ENCODE results near the gene SRMS.

Gene SRMS

GRCh38 chr20:63585616-63586565 is 38.3 kb upstream of the SRMS start:
- Mint-ChIP-seq H3K4me3 (no peak overlapping the region), H3K4me1 (peaks cover 19% of the 10 kb centered on the region), H3K36me3 (peaks cover 2% of the 10 kb centered on the region)

DNA sequence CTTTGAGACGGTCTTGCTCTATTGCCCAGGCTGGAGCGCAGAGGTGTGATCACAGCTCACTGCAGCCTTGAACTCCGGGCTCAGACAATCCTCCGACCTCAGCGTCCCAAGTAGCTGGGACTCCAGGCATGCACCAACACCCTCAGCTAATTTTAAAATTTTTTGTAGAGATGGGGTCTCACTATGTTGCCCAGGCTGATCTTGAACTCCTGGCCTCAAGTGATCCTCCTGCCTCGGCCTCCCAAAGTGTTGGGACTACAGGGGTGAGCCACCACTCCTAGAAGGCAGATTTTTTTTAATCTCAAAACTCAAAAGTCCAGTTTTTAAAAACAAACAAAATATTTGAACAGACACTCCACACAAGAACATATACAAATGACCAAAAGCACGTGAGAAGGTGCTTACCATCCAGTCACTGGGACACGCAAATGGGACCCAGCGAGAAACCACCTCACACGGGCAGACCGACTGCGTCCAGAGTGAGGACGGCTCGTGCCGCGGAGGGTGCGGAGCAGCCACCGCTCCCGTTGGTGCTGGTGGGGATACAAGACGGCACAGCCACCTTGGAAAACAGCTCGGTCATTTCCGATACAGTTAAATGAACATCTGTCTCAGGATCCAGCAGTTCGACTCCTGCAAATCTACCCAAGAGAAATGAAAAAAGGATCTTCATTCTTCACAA is 35.0 kb upstream of the SRMS start:
- H3K9me3 Mint-ChIP-seq, result no peaks in the 10 kb centered on the region
- H3K4me3 Mint-ChIP-seq, result no peak overlapping the region
- H3K27ac Mint-ChIP-seq, result no peak overlapping the region
- peaks cover 8% of the 10 kb centered on the region for H3K4me1 Mint-ChIP-seq
- no peaks in the 10 kb centered on the region for H3K27me3 Mint-ChIP-seq
- no peaks in the 10 kb centered on the region for H3K36me3 Mint-ChIP-seq

More at GRCh38 chr20:63585616-63586565, 38.3 kb upstream of the SRMS start:
- Mint-ChIP-seq H3K27me3 (no peaks in the 10 kb centered on the region), H3K9me3 (no peaks in the 10 kb centered on the region), H3K27ac (peak overlapping the region; percentile 17)

DNA sequence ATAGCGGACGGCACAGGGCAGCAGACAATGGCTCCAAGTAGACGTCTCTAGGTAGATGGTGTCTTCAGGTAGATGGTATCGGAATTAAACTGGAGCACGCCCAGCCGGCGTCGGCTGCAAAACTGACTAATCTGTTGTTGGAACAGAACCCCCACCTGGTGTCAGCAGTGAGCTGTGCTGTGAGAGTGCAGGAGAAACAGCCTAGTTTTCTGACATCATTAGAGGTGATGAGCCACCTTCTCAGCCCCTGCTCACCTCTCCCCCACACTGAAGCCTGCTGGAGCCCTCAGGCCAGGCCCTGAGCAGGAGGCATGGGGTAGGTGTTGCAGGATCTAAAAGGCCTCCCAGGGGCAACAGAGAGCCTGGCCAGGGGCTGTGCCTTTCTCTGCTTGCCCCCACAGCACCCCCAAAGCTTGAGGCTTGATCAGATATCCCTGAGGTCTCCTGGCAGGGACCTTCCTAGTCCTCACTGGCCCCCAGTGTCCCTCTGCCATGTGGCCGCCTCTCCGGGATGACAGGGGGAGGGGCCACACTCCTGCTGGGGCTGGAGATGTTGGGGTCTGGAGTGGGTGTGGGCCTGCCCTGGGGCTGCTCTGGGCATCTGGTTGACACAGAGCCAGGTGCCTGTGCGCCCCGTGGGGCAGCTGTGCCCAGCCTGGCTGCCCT is 33.4 kb upstream of the SRMS start:
- no peaks in the 10 kb centered on the region for H3K27me3 Mint-ChIP-seq
- H3K4me3 Mint-ChIP-seq, result no peak overlapping the region
- H3K36me3 Mint-ChIP-seq, result no peaks in the 10 kb centered on the region
- H3K9me3 Mint-ChIP-seq, result no peaks in the 10 kb centered on the region
- peaks cover 3% of the 10 kb centered on the region for H3K4me1 Mint-ChIP-seq
- no peak overlapping the region for H3K27ac Mint-ChIP-seq

DNA sequence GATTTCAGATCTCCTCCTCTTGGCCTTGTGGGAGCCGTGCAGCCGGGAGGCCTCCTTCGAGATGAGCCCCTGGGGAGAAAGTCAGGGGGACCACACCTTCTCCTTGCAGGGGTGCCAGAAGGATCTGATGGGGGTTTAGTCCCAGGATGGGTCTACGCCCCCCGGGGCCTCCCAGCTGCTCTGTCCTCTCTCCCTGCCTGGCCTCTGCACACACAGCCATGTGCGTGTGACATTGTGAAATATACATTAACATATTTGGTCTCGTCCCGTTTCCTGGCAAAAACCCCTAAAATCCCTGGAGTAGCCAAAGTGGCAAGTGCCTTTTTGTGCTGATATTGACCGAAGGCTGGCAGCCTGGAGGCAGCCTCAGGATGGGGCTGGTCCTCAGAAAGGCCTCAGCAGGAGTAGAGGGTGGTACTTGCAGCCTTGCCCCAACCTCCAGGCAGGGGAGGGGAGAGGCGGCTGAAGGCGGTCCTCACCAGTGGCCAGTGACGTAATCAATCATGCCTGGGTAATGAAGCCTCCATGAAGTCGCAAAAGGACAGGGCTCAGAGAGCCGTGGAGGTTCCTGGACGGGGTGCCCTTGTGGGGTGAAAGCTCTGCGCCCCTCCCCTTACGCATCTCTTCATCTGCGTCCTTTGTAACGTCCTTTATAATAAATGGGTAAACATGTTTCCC is 31.6 kb upstream of the SRMS start:
- Mint-ChIP-seq H3K36me3 (no peaks in the 10 kb centered on the region), H3K9me3 (no peaks in the 10 kb centered on the region), H3K27ac (no peak overlapping the region), H3K4me1 (no peaks in the 10 kb centered on the region), H3K4me3 (no peak overlapping the region), H3K27me3 (no peaks in the 10 kb centered on the region)

DNA sequence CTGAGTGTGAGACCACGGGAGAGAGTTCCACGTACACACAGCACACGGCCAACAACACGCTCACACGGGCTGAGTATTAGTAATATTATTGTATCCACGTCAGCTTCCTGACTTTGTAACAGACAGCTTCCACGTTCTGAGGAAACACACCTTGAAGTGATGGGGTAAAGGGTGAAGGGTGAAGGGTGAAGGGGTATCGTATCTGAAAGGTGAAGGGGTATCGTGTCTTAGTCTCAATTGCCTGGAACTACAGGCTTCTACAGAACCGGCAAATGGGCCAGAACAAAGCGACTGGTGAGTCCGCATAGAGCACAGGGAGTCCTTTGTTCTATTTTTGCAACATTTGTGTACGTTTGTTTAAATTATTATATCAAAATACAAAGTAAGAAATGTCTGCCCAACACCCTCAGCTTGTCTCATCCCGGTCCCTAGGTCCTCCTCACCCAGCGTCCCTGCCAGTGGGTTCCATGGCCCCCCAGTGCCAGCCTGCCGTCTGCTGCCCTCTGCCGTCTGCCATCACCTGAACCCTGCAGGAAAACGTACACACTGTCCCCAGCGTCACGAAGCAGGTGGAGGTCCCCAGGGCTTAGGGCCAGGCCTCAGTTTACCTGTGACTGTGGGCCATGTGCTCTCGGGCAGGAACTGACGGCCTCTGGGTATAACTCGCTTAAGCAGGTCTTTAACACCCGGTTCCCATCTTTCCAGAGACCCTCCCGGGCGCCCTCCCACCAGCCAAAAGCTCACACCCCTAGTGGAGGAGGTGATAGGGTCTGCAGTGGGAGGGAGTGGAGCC is 30.9 kb upstream of the SRMS start:
- H3K4me3 Mint-ChIP-seq, result no peak overlapping the region
- H3K27ac Mint-ChIP-seq, result no peak overlapping the region
- H3K9me3 Mint-ChIP-seq, result no peaks in the 10 kb centered on the region
- H3K27me3 Mint-ChIP-seq, result no peaks in the 10 kb centered on the region
- no peaks in the 10 kb centered on the region for H3K4me1 Mint-ChIP-seq
- no peaks in the 10 kb centered on the region for H3K36me3 Mint-ChIP-seq

DNA sequence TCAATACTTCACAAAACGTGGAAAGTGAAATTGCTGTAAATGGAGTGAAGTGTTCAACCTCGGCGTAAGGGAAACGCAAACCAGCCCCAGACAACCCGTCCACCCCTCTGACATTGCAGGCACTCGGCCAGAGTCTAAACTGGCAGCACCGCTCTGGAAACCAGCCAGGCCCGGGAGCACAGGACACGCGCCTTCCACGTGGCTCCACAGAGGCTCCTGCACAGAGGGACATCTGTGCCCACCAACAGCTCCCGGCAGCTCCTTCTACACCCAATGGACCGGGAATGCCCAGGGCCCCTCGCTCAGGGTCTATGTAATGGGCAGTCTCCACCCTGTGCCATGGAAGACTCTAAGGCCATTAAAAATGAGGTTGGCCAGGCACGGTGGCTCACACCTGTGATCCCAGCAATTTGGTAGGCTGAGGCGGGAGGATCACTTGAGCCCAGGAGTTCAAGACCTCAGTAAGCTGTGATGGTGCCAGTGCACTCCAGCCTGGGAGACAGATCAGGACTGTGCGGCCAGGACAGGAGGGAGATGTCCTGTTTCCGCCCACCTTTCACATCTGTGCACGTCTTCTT is 29.9 kb upstream of the SRMS start:
- Mint-ChIP-seq H3K4me3 (no peak overlapping the region), H3K27ac (no peak overlapping the region), H3K27me3 (no peaks in the 10 kb centered on the region), H3K9me3 (no peaks in the 10 kb centered on the region), H3K36me3 (no peaks in the 10 kb centered on the region), H3K4me1 (no peaks in the 10 kb centered on the region)

DNA sequence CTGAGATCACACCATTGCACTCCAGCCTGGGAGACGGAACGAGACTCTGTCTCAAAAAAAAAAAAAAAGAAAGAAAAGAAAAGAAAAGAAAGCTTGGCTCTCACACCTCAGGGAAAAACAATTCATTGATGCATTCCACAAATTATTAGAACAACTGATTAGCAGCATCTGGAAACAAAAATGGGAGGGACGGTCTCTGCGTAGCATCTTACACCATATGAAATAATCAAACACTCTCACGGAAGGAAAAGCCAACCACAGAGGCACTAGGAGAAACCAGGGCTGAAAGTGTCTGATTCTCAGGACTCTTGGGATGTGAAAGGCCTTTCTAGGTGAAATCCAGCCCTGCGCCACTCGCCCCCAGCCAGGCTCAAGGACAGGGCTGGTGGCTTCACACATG is 28.8 kb upstream of the SRMS start:
- H3K27me3 Mint-ChIP-seq, result no peaks in the 10 kb centered on the region
- H3K27ac Mint-ChIP-seq, result no peak overlapping the region
- H3K4me1 Mint-ChIP-seq, result no peaks in the 10 kb centered on the region
- no peaks in the 10 kb centered on the region for H3K9me3 Mint-ChIP-seq
- H3K4me3 Mint-ChIP-seq, result no peak overlapping the region
- H3K36me3 Mint-ChIP-seq, result no peaks in the 10 kb centered on the region

- Mint-ChIP-seq H3K9me3 (no peaks in the 10 kb centered on the region), H3K27me3 (no peaks in the 10 kb centered on the region), H3K27ac (no peak overlapping the region), H3K36me3 (no peaks in the 10 kb centered on the region), H3K4me1 (no peaks in the 10 kb centered on the region), H3K4me3 (peak overlapping the region; percentile 59)
Observed at GRCh38 chr20:63574829-63575743, 27.5 kb upstream of the SRMS start.

- H3K4me3 Mint-ChIP-seq, result peak within 1 kb of the TSS; percentile 82
Observed at GRCh38 chr20:63574156-63574828, 26.7 kb upstream of the SRMS start, which contains the start of gene HELZ2. HELZ2 (minus strand) TSS chr20:63574239; CDS start chr20:63572385, 1,854 bp downstream.

GRCh38 chr20:63573647-63574131 is 26.1 kb upstream of the SRMS start:
- no peaks in the 10 kb centered on the region for H3K36me3 Mint-ChIP-seq
- peak overlapping the region; percentile 82 for H3K4me3 Mint-ChIP-seq
- no peaks in the 10 kb centered on the region for H3K27me3 Mint-ChIP-seq
- peaks cover 11% of the 10 kb centered on the region for H3K4me1 Mint-ChIP-seq
- no peaks in the 10 kb centered on the region for H3K9me3 Mint-ChIP-seq
- no peak overlapping the region for H3K27ac Mint-ChIP-seq

More at GRCh38 chr20:63574156-63574828, 26.7 kb upstream of the SRMS start, which contains the start of gene HELZ2:
- peaks cover 6% of the 10 kb centered on the region for H3K4me1 Mint-ChIP-seq
- no peak within 1 kb of the TSS for H3K27ac Mint-ChIP-seq
- H3K36me3 Mint-ChIP-seq, result no peaks in the 10 kb centered on the region
- H3K27me3 Mint-ChIP-seq, result no peaks in the 10 kb centered on the region
- no peaks in the 10 kb centered on the region for H3K9me3 Mint-ChIP-seq

- no peaks in the 10 kb centered on the region for H3K9me3 Mint-ChIP-seq
- peaks cover 14% of the 10 kb centered on the region for H3K4me1 Mint-ChIP-seq
- no peak overlapping the region for H3K27ac Mint-ChIP-seq
- no peaks in the 10 kb centered on the region for H3K36me3 Mint-ChIP-seq
- H3K4me3 Mint-ChIP-seq, result peak overlapping the region; percentile 82
- no peaks in the 10 kb centered on the region for H3K27me3 Mint-ChIP-seq
Observed at GRCh38 chr20:63572788-63573646, 25.5 kb upstream of the SRMS start.

- Mint-ChIP-seq H3K36me3 (no peaks in the 10 kb centered on the region), H3K4me1 (peaks cover 20% of the 10 kb centered on the region), H3K27me3 (no peaks in the 10 kb centered on the region), H3K9me3 (no peaks in the 10 kb centered on the region), H3K27ac (no peak overlapping the region), H3K4me3 (no peak overlapping the region)
Observed at GRCh38 chr20:63572071-63572787, 24.7 kb upstream of the SRMS start.
